Stimulated activated CD4-positive, alpha-beta T cell treated with anti-CD3 and anti-CD28 coated beads, Interleukin-4, amount 100 ng/mL, for 1 hour (primary cell): Measurements from ENCODE around the gene TET2.

Experiments
- DNase-seq: peaks from one replicate; pipeline ENCODE4 v3.0.0-alpha.2; 2020

The TET2 gene

GRCh38 chr4:105305019-105305836 lies 158.6 kb downstream of the TET2 start:
- DNase-seq = no peak

GRCh38 chr4:105306158-105306781 lies 159.6 kb downstream of the TET2 start:
- peak; percentile 41 for DNase-seq

GRCh38 chr4:105306820-105307219 lies 160.1 kb downstream of the TET2 start:
- no peak for DNase-seq

GRCh38 chr4:105318486-105318885 lies 171.8 kb downstream of the TET2 start:
- no peak for DNase-seq

- DNase-seq = no peak
These were observed 180.5 kb downstream of the TET2 start for GRCh38 chr4:105327222-105327621.

GRCh38 chr4:105327956-105328355 lies 181.3 kb downstream of the TET2 start:
- no peak for DNase-seq

- no peak for DNase-seq
These were observed 182.4 kb downstream of the TET2 start for GRCh38 chr4:105329081-105329480.
